CD4-positive, CD25-positive, alpha-beta regulatory T cell (primary cell): Measurements from ENCODE around the gene CPS1. TPM values are rescaled to one million over a fixed set of nuclear protein-coding genes. Genes with fewer than 3 reads are reported as not detected.

Experiments
- ATAC-seq, 2 donors: fragments of 150-1000 bp; cut with Tn5 transposase; one replicate each; pipeline ENCODE4 v1.10.0; 2021; ENCODE audit warnings: low read depth in 2 of 2, moderate number of reproducible peaks in 2 of 2, moderate library complexity in 1 of 2
- DNase-seq, 3 donors: peaks; one replicate each; pipeline versions ENCODE4 v3.0.0 to v3.0.0-alpha.2; 2012 to 2022; ENCODE audit warnings: mixed read lengths in 1 of 3
- H3K27ac ChIP-seq: one replicate; pipeline ENCODE4 v1.7.0; 2013; ENCODE audit warnings: mild to moderate bottlenecking, low read length; ENCODE audit not compliant: insufficient read depth, poor library complexity, severe bottlenecking
- H3K27me3 ChIP-seq: one replicate; pipeline ENCODE4 v1.7.0; 2013; ENCODE audit warnings: low read length; ENCODE audit not compliant: control insufficient read depth, insufficient read depth
- H3K36me3 ChIP-seq: one replicate; pipeline ENCODE4 v1.7.0; 2013; ENCODE audit warnings: mild to moderate bottlenecking, low read length, moderate library complexity; ENCODE audit not compliant: control insufficient read depth, insufficient read depth
- H3K4me1 ChIP-seq: 2 replicates; pipeline ENCODE4 v1.7.0; 2013; ENCODE audit warnings: mild to moderate bottlenecking, low read length; ENCODE audit not compliant: insufficient read depth, control insufficient read depth, poor library complexity, severe bottlenecking
- H3K4me3 ChIP-seq: one replicate; pipeline ENCODE4 v1.7.0; 2013; ENCODE audit warnings: low read depth, mild to moderate bottlenecking, low read length, moderate library complexity
- H3K9me3 ChIP-seq, 2 experiments: 1 replicate in 1 of 2; 2 replicates in 1 of 2; pipeline ENCODE4 v1.7.0; 2013; ENCODE audit warnings: low read length in 2 of 2, mild to moderate bottlenecking in 1 of 2, moderate library complexity in 1 of 2; ENCODE audit not compliant: control insufficient read depth in 2 of 2
- H3K27ac Mint-ChIP-seq, 3 donors: one replicate each; pipeline ENCODE4 v1.8.0; 2020 to 2022; ENCODE audit warnings: mild to moderate bottlenecking in 3 of 3, mixed read lengths in 3 of 3, moderate library complexity in 2 of 3
- H3K27me3 Mint-ChIP-seq: one replicate; pipeline ENCODE4 v1.8.0; 2022; ENCODE audit warnings: mild to moderate bottlenecking, mixed read lengths
- H3K36me3 Mint-ChIP-seq: one replicate; pipeline ENCODE4 v1.8.0; 2020; ENCODE audit warnings: mixed read lengths
- H3K4me1 Mint-ChIP-seq, 4 donors: one replicate each; pipeline ENCODE4 v1.8.0; 2020 to 2022; ENCODE audit warnings: mixed read lengths in 4 of 4, mild to moderate bottlenecking in 1 of 4
- H3K4me3 Mint-ChIP-seq, 4 donors: one replicate each; pipeline ENCODE4 v1.8.0; 2020 to 2022; ENCODE audit warnings: mild to moderate bottlenecking in 4 of 4, mixed read lengths in 4 of 4, moderate library complexity in 3 of 4
- H3K9me3 Mint-ChIP-seq, 7 donors: one replicate each; pipeline ENCODE4 v1.8.0; 2020 to 2022; ENCODE audit warnings: mixed read lengths in 7 of 7, mild to moderate bottlenecking in 3 of 7, moderate library complexity in 2 of 7
- polyA plus RNA-seq, 4 donors: library from polyadenylated mRNA; unstranded; fragments of 300-500 nt; fragmentation: Illumina TruSeq; gene quantifications; one replicate each; pipeline ENCODE4 v1.2.3, GENCODE V29; 2021
- total RNA-seq: library from RNA; stranded (reverse); gene quantifications from one replicate; pipeline ENCODE4 v1.2.3, GENCODE V29; 2022

CPS1 gene
- total and polyA plus RNA-seq, 5 donors from 2014 or later, result 0.59 TPM; not detected in 4

- no peaks in the 10 kb centered on the region for H3K27me3 ChIP-seq
- Mint-ChIP-seq H3K9me3 (no peaks in the 10 kb centered on the region), H3K4me3 (no peak overlapping the region), H3K36me3 (no peaks in the 10 kb centered on the region), H3K4me1 (no peaks in the 10 kb centered on the region), H3K27ac (no peak overlapping the region), H3K27me3 (no peaks in the 10 kb centered on the region)
- DNase-seq (no peak), ATAC-seq (no peak)
- no peaks in the 10 kb centered on the region for H3K9me3 ChIP-seq
- no peak overlapping the region for H3K27ac ChIP-seq
- H3K4me1 ChIP-seq, result no peaks in the 10 kb centered on the region
- H3K36me3 ChIP-seq, result no peaks in the 10 kb centered on the region
- no peak overlapping the region for H3K4me3 ChIP-seq
Measured at GRCh38 chr2:210592726-210593125, 36.3 kb downstream of the CPS1 start.

GRCh38 chr2:210593166-210593565 is 36.8 kb downstream of the CPS1 start:
- no peaks in the 10 kb centered on the region for H3K4me1 ChIP-seq
- no peaks in the 10 kb centered on the region for H3K27me3 ChIP-seq
- H3K27ac Mint-ChIP-seq, result no peak overlapping the region
- no peaks in the 10 kb centered on the region for H3K36me3 ChIP-seq
- ATAC-seq, result no peak
- H3K36me3 Mint-ChIP-seq, result no peaks in the 10 kb centered on the region
- no peak overlapping the region for H3K4me3 ChIP-seq
- no peak for DNase-seq
- peaks cover 0 to 1% (median 0%) of the 10 kb centered on the region in 7 donors for H3K9me3 Mint-ChIP-seq
- no peak overlapping the region for H3K27ac ChIP-seq
- H3K27me3 Mint-ChIP-seq, result no peaks in the 10 kb centered on the region
- no peaks in the 10 kb centered on the region for H3K4me1 Mint-ChIP-seq
- H3K9me3 ChIP-seq, result no peaks in the 10 kb centered on the region
- no peak overlapping the region for H3K4me3 Mint-ChIP-seq

GRCh38 chr2:210598219-210598618 is 41.8 kb downstream of the CPS1 start:
- Mint-ChIP-seq H3K4me1 (no peaks in the 10 kb centered on the region), H3K36me3 (no peaks in the 10 kb centered on the region), H3K27me3 (no peaks in the 10 kb centered on the region), H3K27ac (no peak overlapping the region), H3K9me3 (peaks cover 0 to 7% (median 0%) of the 10 kb centered on the region in 7 donors), H3K4me3 (no peak overlapping the region)
- no peak overlapping the region for H3K4me3 ChIP-seq
- no peaks in the 10 kb centered on the region for H3K4me1 ChIP-seq
- H3K36me3 ChIP-seq, result no peaks in the 10 kb centered on the region
- no peaks in the 10 kb centered on the region for H3K27me3 ChIP-seq
- H3K27ac ChIP-seq, result no peak overlapping the region
- ATAC-seq (no peak), DNase-seq (no peak)
- no peaks in the 10 kb centered on the region for H3K9me3 ChIP-seq

- no peak overlapping the region for H3K27ac ChIP-seq
- no peak for DNase-seq
- H3K27me3 Mint-ChIP-seq, result no peaks in the 10 kb centered on the region
- no peak for ATAC-seq
- no peak overlapping the region for H3K27ac Mint-ChIP-seq
- no peak overlapping the region for H3K4me3 Mint-ChIP-seq
- H3K9me3 ChIP-seq, result no peaks in the 10 kb centered on the region
- no peaks in the 10 kb centered on the region for H3K4me1 Mint-ChIP-seq
- no peaks in the 10 kb centered on the region for H3K36me3 Mint-ChIP-seq
- peaks cover 0 to 7% (median 0%) of the 10 kb centered on the region in 7 donors for H3K9me3 Mint-ChIP-seq
- no peaks in the 10 kb centered on the region for H3K27me3 ChIP-seq
- no peaks in the 10 kb centered on the region for H3K36me3 ChIP-seq
- no peak overlapping the region for H3K4me3 ChIP-seq
- H3K4me1 ChIP-seq, result no peaks in the 10 kb centered on the region
Measured at GRCh38 chr2:210599476-210599875, 43.1 kb downstream of the CPS1 start.

- ATAC-seq (no peak), DNase-seq (no peak)
- no peak overlapping the region for H3K27ac Mint-ChIP-seq
- H3K4me3 ChIP-seq, result no peak overlapping the region
- H3K27ac ChIP-seq, result no peak overlapping the region
- H3K36me3 Mint-ChIP-seq, result no peaks in the 10 kb centered on the region
- no peaks in the 10 kb centered on the region for H3K36me3 ChIP-seq
- no peaks in the 10 kb centered on the region for H3K9me3 Mint-ChIP-seq
- no peaks in the 10 kb centered on the region for H3K27me3 ChIP-seq
- no peaks in the 10 kb centered on the region for H3K4me1 Mint-ChIP-seq
- H3K9me3 ChIP-seq, result no peaks in the 10 kb centered on the region
- no peak overlapping the region for H3K4me3 Mint-ChIP-seq
- H3K27me3 Mint-ChIP-seq, result no peaks in the 10 kb centered on the region
- no peaks in the 10 kb centered on the region for H3K4me1 ChIP-seq
Measured at GRCh38 chr2:210604666-210605065, 48.3 kb downstream of the CPS1 start.

GRCh38 chr2:210606001-210606400 is 49.6 kb downstream of the CPS1 start:
- Mint-ChIP-seq H3K27ac (no peak overlapping the region), H3K4me1 (no peaks in the 10 kb centered on the region), H3K27me3 (no peaks in the 10 kb centered on the region), H3K4me3 (no peak overlapping the region), H3K36me3 (no peaks in the 10 kb centered on the region), H3K9me3 (no peaks in the 10 kb centered on the region)
- DNase-seq (no peak), ATAC-seq (no peak)
- Histone ChIP-seq H3K27me3 (no peaks in the 10 kb centered on the region), H3K36me3 (no peaks in the 10 kb centered on the region), H3K9me3 (no peaks in the 10 kb centered on the region), H3K4me3 (no peak overlapping the region), H3K27ac (no peak overlapping the region), H3K4me1 (no peaks in the 10 kb centered on the region)

GRCh38 chr2:210611466-210611865 is 55.1 kb downstream of the CPS1 start:
- ATAC-seq (no peak), DNase-seq (no peak)
- Mint-ChIP-seq H3K4me3 (no peak overlapping the region), H3K36me3 (no peaks in the 10 kb centered on the region), H3K27me3 (no peaks in the 10 kb centered on the region), H3K27ac (no peak overlapping the region), H3K4me1 (no peaks in the 10 kb centered on the region), H3K9me3 (peaks cover 0 to 3% (median 0%) of the 10 kb centered on the region in 7 donors)
- Histone ChIP-seq H3K9me3 (no peaks in the 10 kb centered on the region), H3K4me1 (no peaks in the 10 kb centered on the region), H3K4me3 (no peak overlapping the region), H3K27ac (no peak overlapping the region), H3K27me3 (no peaks in the 10 kb centered on the region), H3K36me3 (no peaks in the 10 kb centered on the region)

GRCh38 chr2:210616074-210616473 is 59.7 kb downstream of the CPS1 start:
- ATAC-seq (no peak), DNase-seq (no peak)
- no peak overlapping the region for H3K27ac Mint-ChIP-seq
- no peaks in the 10 kb centered on the region for H3K27me3 Mint-ChIP-seq
- Histone ChIP-seq H3K27me3 (no peaks in the 10 kb centered on the region), H3K9me3 (no peaks in the 10 kb centered on the region), H3K4me3 (no peak overlapping the region), H3K27ac (no peak overlapping the region), H3K4me1 (no peaks in the 10 kb centered on the region), H3K36me3 (no peaks in the 10 kb centered on the region)
- H3K4me1 Mint-ChIP-seq, result no peaks in the 10 kb centered on the region
- H3K36me3 Mint-ChIP-seq, result no peaks in the 10 kb centered on the region
- peaks cover 0 to 3% (median 0%) of the 10 kb centered on the region in 7 donors for H3K9me3 Mint-ChIP-seq
- H3K4me3 Mint-ChIP-seq, result no peak overlapping the region
